HCT116 (cell line): ENCODE results near the gene EMSY. TPM values are rescaled to one million over a fixed set of nuclear protein-coding genes. Genes with fewer than 3 reads are reported as not detected.

Experiments
- ATAC-seq: fragments of 200-7000 bp; cut with Tn5 transposase; 2 replicates; pipeline ENCODE4 v1.9.1; 2020; ENCODE audit warnings: mild to moderate bottlenecking, moderate library complexity
- BruUV-seq: library from RNA; stranded (reverse); fragments of 400-500 nt; replicated peaks from 2 replicates; lab custom pipeline; 2021; lab: Mats Ljungman, UMichigan
- CTCF ChIA-PET: fragments of 300-600 bp; sonication (Branson Sonifier 250); formaldehyde crosslinking; loops from one replicate; lab custom pipeline; 2021; ENCODE audit warnings: antibody characterized with exemption; lab: Charles Lee
- POLR2A ChIA-PET: fragments of 300-600, 350-600 bp; sonication (Branson Sonifier 250); formaldehyde crosslinking; loops from one replicate; lab custom pipeline; 2021; ENCODE audit warnings: antibody characterized with exemption; lab: Charles Lee
- RAD21 ChIA-PET, 2 experiments: fragments of 300-600 bp; sonication (Branson Sonifier 250); formaldehyde crosslinking; loops; one replicate each; lab custom pipeline; 2023; ENCODE audit warnings: low total read pairs in 2 of 2; ENCODE audit not compliant: uncharacterized antibody in 2 of 2, unreplicated experiment in 2 of 2, low non-redundant PET in 1 of 2; lab: Charles Lee
- DNase-seq: peaks from one replicate; pipeline ENCODE4 v3.0.0-alpha.2; 2010; ENCODE audit warnings: low read depth, low spot score
- H2AFZ ChIP-seq: fragments of 200-600 bp; shearing (Covaris generic), sonication (generic); 2 replicates; pipeline ENCODE4 v1.6.1; 2017; ENCODE audit warnings: low read depth, mixed run types, mixed read lengths, antibody characterized with exemption, low read length; ENCODE audit not compliant: poor library complexity, severe bottlenecking
- H3K27ac ChIP-seq: 2 replicates; pipeline ENCODE4 v1.5.1; 2012; ENCODE audit warnings: low read depth, low read length
- H3K27me3 ChIP-seq: fragments of 200-600 bp; sonication (generic); 2 replicates; pipeline ENCODE4 v1.6.1; 2016; ENCODE audit warnings: mixed run types, low read length, mixed read lengths; ENCODE audit not compliant: insufficient read depth
- H3K36me3 ChIP-seq, 2 experiments: fragments of 200-500 bp in 1 of 2; fragments of 200-600 bp in 1 of 2; sonication (Bioruptor generic) in 1 of 2; sonication (generic) in 1 of 2; 2 replicates each; pipeline versions ENCODE4 v1.5.1 to v1.6.1; 2014 to 2016; ENCODE audit warnings: low read length in 2 of 2, inconsistent platforms in 1 of 2, mixed read lengths in 1 of 2, mixed run types in 1 of 2; ENCODE audit not compliant: insufficient read depth in 2 of 2, control insufficient read depth in 1 of 2
- H3K4me1 ChIP-seq, 2 experiments: fragments of 200-600 bp in 1 of 2; sonication (generic) in 1 of 2; 2 replicates each; pipeline versions ENCODE4 v1.5.1 to v1.6.1; 2012 to 2017; ENCODE audit warnings: low read length in 2 of 2, inconsistent platforms in 1 of 2, mild to moderate bottlenecking in 1 of 2, mixed read lengths in 1 of 2, mixed run types in 1 of 2, moderate library complexity in 1 of 2; ENCODE audit not compliant: insufficient read depth in 2 of 2, control insufficient read depth in 1 of 2
- H3K4me2 ChIP-seq: fragments of 200-600 bp; sonication (generic); 2 replicates; pipeline ENCODE4 v1.6.1; 2017; ENCODE audit warnings: mixed run types, low read length, mixed read lengths
- H3K4me3 ChIP-seq, 2 experiments: fragments of 200-600 bp in 1 of 2; sonication (generic) in 1 of 2; replicated peaks in 1 of 2; 2 replicates each; pipeline ENCODE4 v1.5.1; 2011 to 2016; ENCODE audit warnings: low read length in 2 of 2, control low read depth in 1 of 2, low read depth in 1 of 2, mild to moderate bottlenecking in 1 of 2, mixed read lengths in 1 of 2, mixed run types in 1 of 2
- H3K79me2 ChIP-seq: fragments of 200-600 bp; sonication (generic); 2 replicates; pipeline ENCODE4 v1.6.1; 2017; ENCODE audit warnings: mild to moderate bottlenecking, mixed run types, low read length, moderate library complexity, mixed read lengths; ENCODE audit not compliant: insufficient read depth
- H3K9ac ChIP-seq: fragments of 200-600 bp; sonication (generic); 2 replicates; pipeline ENCODE4 v1.6.1; 2016; ENCODE audit warnings: low read length, mixed read lengths
- H3K9me2 ChIP-seq: fragments of 200-600 bp; sonication (generic), shearing (Covaris generic); 2 replicates; pipeline ENCODE4 v1.6.1; 2017; ENCODE audit warnings: mixed run types, mild to moderate bottlenecking, moderate library complexity; ENCODE audit not compliant: insufficient read depth
- H3K9me3 ChIP-seq, 2 experiments: fragments of 200-500 bp in 1 of 2; fragments of 200-600 bp in 1 of 2; sonication (Bioruptor generic) in 1 of 2; sonication (generic) in 1 of 2; 2 replicates each; pipeline ENCODE4 v1.6.1; 2014 to 2017; ENCODE audit warnings: low read length in 2 of 2, mixed read lengths in 2 of 2, inconsistent platforms in 1 of 2, low read depth in 1 of 2, mild to moderate bottlenecking in 1 of 2, mixed run types in 1 of 2, moderate library complexity in 1 of 2; ENCODE audit not compliant: control insufficient read depth in 1 of 2, insufficient read depth in 1 of 2
- H4K20me1 ChIP-seq: fragments of 200-600 bp; sonication (generic), shearing (Covaris generic); 2 replicates; pipeline ENCODE4 v1.6.1; 2017; ENCODE audit warnings: mixed run types, mild to moderate bottlenecking, moderate library complexity; ENCODE audit not compliant: insufficient read depth
- CTCF ChIP-seq, 3 experiments: fragments of 200-600 bp in 1 of 3; sonication (generic) in 1 of 3; IDR thresholded peaks in 2 of 3; conservative IDR thresholded peaks in 1 of 3; 2 replicates each; pipeline ENCODE4 v1.5.1; 2012 to 2017; ENCODE audit warnings: low read depth in 2 of 3, low read length in 2 of 3, antibody characterized with exemption in 1 of 3, borderline replicate concordance in 1 of 3, control low read depth in 1 of 3, mild to moderate bottlenecking in 1 of 3, mixed read lengths in 1 of 3, mixed run types in 1 of 3, moderate library complexity in 1 of 3; ENCODE audit not compliant: insufficient read depth in 1 of 3
- ELF1 ChIP-seq: IDR thresholded peaks from 2 replicates; pipeline ENCODE4 v1.6.1; 2012; ENCODE audit warnings: low read depth, borderline replicate concordance
- EZH2phosphoT487 ChIP-seq: fragments of 200-600 bp; IDR thresholded peaks from 2 replicates; pipeline ENCODE4 v1.6.1; 2018; ENCODE audit warnings: antibody characterized with exemption, borderline replicate concordance
- FOSL1 ChIP-seq: IDR thresholded peaks from 2 replicates; pipeline ENCODE4 v1.6.1; 2012; ENCODE audit warnings: low read depth
- POLR2A ChIP-seq: IDR thresholded peaks from 2 replicates; pipeline ENCODE4 v1.7.0; 2011; ENCODE audit warnings: borderline replicate concordance; ENCODE audit not compliant: insufficient read depth, insufficient read length; ENCODE audit errors: extremely low read depth
- POLR2AphosphoS5 ChIP-seq: IDR thresholded peaks from 2 replicates; pipeline ENCODE4 v1.6.1; 2011; ENCODE audit warnings: mild to moderate bottlenecking, low read depth, low read length, moderate library complexity
- TCF7L2 ChIP-seq: IDR thresholded peaks from 2 replicates; pipeline ENCODE4 v1.7.0; 2011; ENCODE audit warnings: borderline replicate concordance, inconsistent platforms; ENCODE audit not compliant: insufficient read depth, insufficient read length; ENCODE audit errors: extremely low read depth
- ZBTB33 ChIP-seq: IDR thresholded peaks from 2 replicates; pipeline ENCODE4 v1.6.1; 2011; ENCODE audit warnings: mild to moderate bottlenecking, low read length, moderate library complexity; ENCODE audit not compliant: insufficient replicate concordance; ENCODE audit errors: extremely low read depth
- intact Hi-C: fragments of 100-400 bp; cut with micrococcal nuclease; formaldehyde crosslinking; loops from 2 replicates; pipeline ENCODE4 v1.10.0; 2022
- total RNA-seq: library from RNA; stranded (reverse); gene quantifications from one replicate; pipeline ENCODE4 v1.2.1, GENCODE V29; 2021; ENCODE audit not compliant: unreplicated experiment

The EMSY gene
- total RNA-seq, 1 experiment from 2014 or later = 22.7 TPM

GRCh38 chr11:76515494-76515893 is 70.7 kb downstream of the EMSY start:
- POLR2A ChIA-PET = no interaction called here
- intact Hi-C loops = loop anchor here (10.0 kb wide), 1 partner anchor 141 kb away; no protein-coding TSS in a partner anchor
- no peak overlapping the region for H3K4me3 ChIP-seq
- no peaks in the 10 kb centered on the region for H3K9me2 ChIP-seq
- no peak for ATAC-seq
- CTCF ChIA-PET = no interaction called here
- H4K20me1 ChIP-seq = no peaks in the 10 kb centered on the region
- no peaks in the 10 kb centered on the region for H3K9me3 ChIP-seq
- H3K79me2 ChIP-seq = no peaks in the 10 kb centered on the region
- RAD21 ChIA-PET = no interaction called here
- H3K36me3 ChIP-seq = peaks cover 0 to 9% of the 10 kb centered on the region in 2 experiments; a peak in 2 of 4 replicates
- no peak overlapping the region for H2AFZ ChIP-seq
- 0 out of 4 replicates have a peak, but pooled peaks cover 0 to 2% of the 10 kb centered on the region in 2 experiments for H3K4me1 ChIP-seq
- no peak overlapping the region for H3K9ac ChIP-seq
- BruUV-seq = no TSS peak
- no peak for DNase-seq
- H3K27me3 ChIP-seq = no peaks in the 10 kb centered on the region
- no peak overlapping the region for H3K27ac ChIP-seq
- TF ChIP-seq ELF1 (no peak), TCF7L2 (no peak)
- H3K4me2 ChIP-seq = no peak overlapping the region

GRCh38 chr11:76523147-76523546 is 78.3 kb downstream of the EMSY start:
- Histone ChIP-seq H3K27ac (no peak overlapping the region), H3K9ac (no peak overlapping the region), H3K4me3 (no peak overlapping the region), H3K9me3 (no peaks in the 10 kb centered on the region), H3K4me1 (peaks cover 10 to 14% of the 10 kb centered on the region in 2 experiments), H3K36me3 (peaks cover 0 to 2% of the 10 kb centered on the region in 2 experiments; a peak in 2 of 4 replicates), H3K79me2 (no peaks in the 10 kb centered on the region), H4K20me1 (no peaks in the 10 kb centered on the region)
- DNase-seq (no peak), ATAC-seq (no peak)
- POLR2A ChIA-PET = interaction anchor here (0.7 to 0.8 kb wide), 2 partner anchors 27 to 67 kb away, joined by 3 read pairs; no protein-coding TSS in a partner anchor
- no TSS peak for BruUV-seq
- intact Hi-C loops = no loop called here
- TF ChIP-seq FOSL1 (no peak), POLR2A (no peak), TCF7L2 (no peak), CTCF (IDR thresholded peaks at IDR 0.05 in 2 of 3, conservative IDR thresholded peaks at IDR 0.05 in 1 of 3; ENCODE audit: borderline replicate concordance in 1 of 3, insufficient read depth in 1 of 3, low read depth in 2 of 3, low read length in 2 of 3) (no peak), POLR2AphosphoS5 (no peak), ZBTB33 (no peak), EZH2phosphoT487 (no peak)
- TF ChIP-seq, all 23 proteins: peak for 0
- RAD21 ChIA-PET = no interaction called here
- Histone ChIP-seq H3K4me2 (no peak overlapping the region), H3K9me2 (no peaks in the 10 kb centered on the region), H2AFZ (no peak overlapping the region), H3K27me3 (no peaks in the 10 kb centered on the region)
- CTCF ChIA-PET = interaction anchor here (1.4 kb wide), 1 partner anchor 11 kb away, joined by 4 read pairs; no protein-coding TSS in a partner anchor
